ENCODE data around the gene ARHGAP4. TPM values are rescaled to one million over a fixed set of nuclear protein-coding genes. Genes with fewer than 3 reads are reported as not detected.

The ARHGAP4 gene
- polyA plus RNA-seq, 4 donors: 24.6 to 37.8 (median 27.8) TPM

GRCh38 chrX:153871451-153871850, 54.6 kb downstream of the ARHGAP4 start:
- DNase-seq (ENCODE audit: low read depth in 4 of 4, low spot score in 3 of 4): no peak

- no peak for DNase-seq (ENCODE audit: low read depth in 4 of 4, low spot score in 3 of 4)
These were observed 55.2 kb downstream of the ARHGAP4 start for GRCh38 chrX:153870791-153871360.

- DNase-seq (ENCODE audit: low read depth in 4 of 4, low spot score in 3 of 4): no peak
These were observed 55.8 kb downstream of the ARHGAP4 start for GRCh38 chrX:153870288-153870690.

DNA sequence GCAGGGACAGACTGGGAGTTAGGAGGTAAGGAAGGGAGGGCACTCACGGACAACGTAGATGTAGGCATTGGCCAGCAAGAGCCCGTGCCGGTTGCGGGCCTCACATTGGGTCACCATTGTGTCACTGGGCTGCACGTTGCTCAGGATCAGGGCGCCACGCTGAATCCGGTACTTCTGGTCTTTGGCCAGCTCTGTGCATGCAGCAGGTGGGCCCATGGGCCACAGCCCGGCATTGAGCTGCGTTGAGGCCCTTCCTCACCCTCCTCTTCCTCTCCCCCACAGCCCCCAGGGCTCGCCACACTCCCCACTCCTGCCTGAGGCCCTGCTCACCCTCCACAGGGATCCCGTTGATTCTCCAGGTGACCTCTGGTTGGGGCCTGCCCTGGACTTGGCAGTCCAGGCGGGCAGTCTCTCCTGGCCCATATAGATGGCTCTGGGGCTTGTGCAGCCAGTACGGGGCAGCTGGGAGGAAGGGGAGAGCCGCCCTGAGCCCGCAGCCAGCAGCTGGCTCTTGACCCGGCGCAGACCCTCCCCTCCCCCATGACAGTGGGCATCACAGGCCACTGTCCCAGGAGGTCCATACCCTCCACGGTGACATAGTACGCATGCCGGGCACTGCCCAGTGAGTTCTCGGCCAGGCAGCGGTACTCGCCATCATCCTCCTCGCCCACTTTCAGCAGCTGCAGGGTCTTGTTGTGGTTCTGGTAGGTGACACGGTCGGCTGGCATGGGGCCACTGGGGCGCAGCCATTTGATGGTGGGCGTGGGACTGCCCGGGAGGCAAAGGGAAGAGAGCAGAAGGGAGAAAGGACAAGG, 56.4 kb downstream of the ARHGAP4 start:
- DNase-seq (ENCODE audit: low read depth in 4 of 4, low spot score in 3 of 4): no peak

DNA sequence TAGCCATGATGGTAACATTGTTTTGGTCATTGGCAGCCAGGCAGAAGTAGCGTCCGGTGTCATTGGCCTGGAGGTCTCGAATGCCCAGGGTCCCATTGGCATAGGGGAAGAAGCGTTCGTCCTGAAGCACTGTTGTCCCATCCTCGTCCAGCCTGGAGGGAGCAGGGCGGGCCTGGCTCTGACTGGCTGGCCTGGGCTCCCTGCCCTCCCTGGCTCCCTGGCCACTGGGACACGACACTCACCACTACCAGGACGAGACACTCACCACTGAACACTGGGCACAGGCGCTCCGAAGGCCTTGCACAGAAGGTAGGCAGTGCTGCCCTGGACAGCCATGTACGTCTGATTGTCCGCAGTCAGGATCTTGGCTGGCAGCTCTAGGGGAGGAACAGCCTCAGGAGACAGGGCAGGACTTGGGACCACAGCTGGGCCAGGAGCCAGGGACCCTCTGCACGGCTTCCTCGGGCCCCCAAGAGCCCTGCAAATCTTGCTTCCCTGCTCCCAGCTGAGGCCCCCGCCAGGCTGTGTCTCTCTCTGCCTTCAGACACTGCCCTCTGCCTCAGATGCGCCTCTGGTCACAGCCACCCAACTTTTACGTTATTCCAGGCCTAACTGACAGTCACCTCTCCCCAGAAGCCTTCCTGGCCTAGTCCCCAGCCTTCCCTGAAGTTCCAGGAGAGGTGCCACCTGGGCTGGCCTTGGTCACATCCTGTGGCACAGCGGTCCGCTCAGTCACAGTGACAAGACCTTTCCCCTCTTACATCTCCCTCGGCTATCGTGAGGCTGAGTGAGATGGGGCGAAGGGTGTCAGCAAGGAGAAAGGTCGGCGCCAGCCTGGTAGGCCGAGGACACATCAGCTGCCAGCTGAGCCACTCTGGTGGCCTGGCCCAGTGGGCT, 57.2 kb downstream of the ARHGAP4 start:
- no peak for DNase-seq (ENCODE audit: low read depth in 4 of 4, low spot score in 3 of 4)

- DNase-seq (ENCODE audit: low read depth in 4 of 4, low spot score in 3 of 4): no peak
These were observed 58.4 kb downstream of the ARHGAP4 start for GRCh38 chrX:153867671-153868070.

- DNase-seq (ENCODE audit: low read depth in 4 of 4, low spot score in 3 of 4): no peak
These were observed 58.9 kb downstream of the ARHGAP4 start for GRCh38 chrX:153867139-153867538.

GRCh38 chrX:153866302-153867019, 59.6 kb downstream of the ARHGAP4 start:
- no peak for DNase-seq (ENCODE audit: low read depth in 4 of 4, low spot score in 3 of 4)

DNA sequence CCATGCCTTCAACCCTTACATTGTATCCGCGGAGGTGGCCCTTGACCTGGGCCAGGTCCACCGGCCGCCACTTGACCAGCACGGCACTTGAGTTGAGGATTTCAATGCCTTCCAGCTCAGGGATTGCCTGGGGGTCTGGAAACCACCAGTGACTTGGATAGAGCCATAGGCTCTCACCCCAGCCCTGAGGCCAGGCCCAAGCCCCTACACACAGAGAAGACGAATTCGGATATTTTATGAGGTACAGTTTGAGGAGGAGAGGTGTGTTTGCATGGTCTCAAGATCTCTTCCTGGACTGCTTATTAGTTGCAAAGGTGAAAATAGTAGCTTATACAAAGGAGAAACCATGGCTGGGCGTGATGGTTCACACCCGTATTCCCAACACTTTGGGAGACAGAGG, 60.4 kb downstream of the ARHGAP4 start:
- no peak for DNase-seq (ENCODE audit: low read depth in 4 of 4, low spot score in 3 of 4)

DNA sequence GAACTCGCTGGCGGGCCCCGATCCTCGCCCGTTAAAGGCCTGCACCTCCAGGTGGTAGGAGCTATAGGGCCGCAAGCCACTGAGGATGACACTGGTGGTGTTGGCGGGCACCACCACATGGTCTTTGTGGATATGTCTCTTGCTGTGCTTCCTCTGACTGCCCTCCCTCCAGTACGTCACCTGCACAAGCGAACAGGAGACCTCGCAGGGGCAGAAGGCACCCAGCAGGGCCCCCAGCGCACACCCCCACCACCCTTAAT, 60.8 kb downstream of the ARHGAP4 start:
- DNase-seq (ENCODE audit: low read depth in 4 of 4, low spot score in 3 of 4): no peak

GRCh38 chrX:153864561-153865320, 61.3 kb downstream of the ARHGAP4 start:
- no peak for DNase-seq (ENCODE audit: low read depth in 4 of 4, low spot score in 3 of 4)

DNA sequence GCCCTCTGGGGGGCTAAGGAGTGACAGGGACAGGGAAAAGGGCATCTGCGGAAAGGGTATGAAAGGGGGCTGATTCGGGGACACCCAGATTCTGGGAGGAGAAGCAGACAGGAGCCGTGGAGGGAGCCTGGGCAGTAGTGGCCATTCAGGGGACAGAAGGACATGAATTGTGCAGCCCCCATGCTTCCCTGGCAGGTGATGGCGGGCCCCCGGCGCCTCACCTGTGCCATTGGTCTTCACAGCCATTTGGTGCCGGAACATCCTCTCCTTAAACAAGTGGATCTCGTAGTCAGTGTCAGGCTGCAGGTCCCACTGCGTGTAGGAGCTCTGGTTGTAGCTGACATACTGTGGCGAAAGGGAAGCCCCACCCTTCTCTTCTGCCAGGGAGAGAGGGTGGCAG, 62.0 kb downstream of the ARHGAP4 start:
- DNase-seq (ENCODE audit: low read depth in 4 of 4, low spot score in 3 of 4): no peak

DNA sequence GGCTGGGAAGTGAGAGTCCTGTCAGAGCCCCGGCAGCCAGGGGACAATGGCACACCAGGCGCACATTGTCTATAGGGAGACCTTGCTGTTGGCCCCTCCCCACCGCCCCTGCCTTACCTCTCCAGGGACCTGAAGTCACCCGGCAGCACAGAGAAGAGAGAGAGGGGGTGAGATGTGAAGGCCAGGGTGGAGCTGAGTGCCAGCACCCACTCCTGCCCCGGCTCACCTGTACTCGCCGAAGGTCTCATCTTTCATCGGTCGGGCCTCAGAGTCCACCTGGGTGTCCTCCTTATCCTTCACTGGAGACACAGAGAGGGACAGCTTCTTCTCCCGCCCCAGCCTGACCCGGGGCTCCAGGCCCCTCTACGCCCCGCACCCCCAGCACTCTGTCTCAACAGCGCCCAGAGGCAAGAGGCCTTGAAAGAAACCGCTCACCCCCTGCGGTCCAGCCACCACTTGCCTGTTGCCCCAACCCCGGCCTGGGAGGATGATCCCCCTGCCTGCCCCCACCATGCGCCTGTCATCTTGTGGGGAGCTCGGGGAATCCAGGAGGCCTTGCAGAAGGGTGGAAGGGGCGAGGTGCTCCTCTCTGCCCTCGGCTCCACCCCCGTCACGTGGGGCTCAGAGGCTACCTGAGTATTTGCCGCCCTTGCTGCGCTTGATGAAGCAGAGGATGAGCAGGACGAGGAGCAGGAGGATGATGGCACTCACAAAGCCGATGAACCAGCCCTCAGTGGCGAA, 62.6 kb downstream of the ARHGAP4 start:
- DNase-seq (ENCODE audit: low read depth in 4 of 4, low spot score in 3 of 4): no peak

GRCh38 chrX:153862369-153863250, 63.5 kb downstream of the ARHGAP4 start:
- no peak for DNase-seq (ENCODE audit: low read depth in 4 of 4, low spot score in 3 of 4)

DNA sequence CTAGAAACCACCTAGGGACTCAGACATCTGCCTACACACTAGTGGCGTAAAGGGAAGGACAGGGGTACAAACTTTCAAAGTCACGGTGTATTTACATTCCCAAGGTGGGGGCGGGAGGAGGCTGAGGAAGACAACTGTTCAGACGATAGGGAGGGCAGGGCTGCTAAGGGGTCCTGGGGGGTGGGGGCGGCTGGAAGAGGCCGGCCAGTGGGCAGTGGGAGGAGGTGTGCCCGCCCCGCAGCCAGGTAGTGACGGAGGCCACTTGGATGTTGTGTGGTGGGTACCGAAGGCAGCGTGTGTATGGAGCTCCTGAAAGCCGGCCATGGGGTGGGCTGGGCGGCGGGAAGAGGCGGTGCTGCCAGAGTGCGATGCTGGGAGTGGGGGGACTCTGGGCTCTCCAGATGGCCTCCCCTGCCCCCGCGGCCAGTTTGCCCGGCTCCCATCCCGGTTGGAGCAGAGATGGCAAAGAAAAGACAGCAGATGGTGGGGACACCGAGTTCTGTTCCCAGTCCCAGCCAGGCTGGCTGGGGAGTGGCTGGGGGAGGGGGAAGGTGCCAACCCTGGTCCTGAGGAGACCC, 64.2 kb downstream of the ARHGAP4 start:
- DNase-seq (ENCODE audit: low read depth in 4 of 4, low spot score in 3 of 4): no peak

GRCh38 chrX:153861151-153861550, 64.9 kb downstream of the ARHGAP4 start:
- DNase-seq (ENCODE audit: low read depth in 4 of 4, low spot score in 3 of 4): no peak
